OCI-LY3 (cell line): ENCODE measurements around the gene NTNG1.

Source experiments
- CTCF ChIP-seq: fragments of 200-600, 300-600 bp; sonication (generic); IDR thresholded peaks from 2 replicates; pipeline ENCODE4 v1.5.1; 2014; ENCODE audit warnings: antibody characterized with exemption, low read length, low read depth
- EZH2phosphoT487 ChIP-seq: fragments of 200-600 bp; shearing (Covaris generic); IDR thresholded peaks from 2 replicates; pipeline ENCODE4 v1.6.1; 2018; ENCODE audit warnings: antibody characterized with exemption, mixed run types, low read depth

DNA sequence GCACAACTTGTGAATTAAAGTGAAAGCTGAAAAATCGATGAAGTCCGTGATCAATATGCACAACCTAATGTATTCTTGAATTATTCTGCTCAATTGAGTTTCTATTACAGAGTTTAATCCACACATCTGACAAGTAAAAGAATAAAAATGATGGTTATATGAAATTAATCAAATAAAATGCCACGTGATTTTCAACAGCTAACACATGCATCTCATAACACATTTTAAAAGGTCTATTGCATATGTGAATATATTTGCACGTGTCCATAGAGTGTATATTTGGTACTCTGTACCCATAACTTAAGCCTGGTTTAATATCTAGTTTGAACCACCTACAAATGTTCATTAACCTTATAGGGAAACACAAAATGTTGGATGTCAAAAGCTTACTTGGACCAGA is 266.2 kb downstream of the NTNG1 start:
- TF ChIP-seq EZH2phosphoT487 (no peak), CTCF (no peak)
